ENCODE measurements around the gene CPT1A.
"Not testable (repeated sequence)": the region's sequence is repeated elsewhere in the genome, so short reads cannot be mapped to it uniquely, and the experiment has no call there.

The CPT1A gene
- 22.2 to 130 (median 62.0) reads per million in 18 experiments for total RNA-seq

- DNase-seq = peak; percentile 57 to 79
Observed at GRCh38 chr11:68841718-68842426, at the start of gene CPT1A. TSS of gene CPT1A (minus strand) at chr11:68841916. CDS start at chr11:68815474, 26,442 bp downstream.

DNA sequence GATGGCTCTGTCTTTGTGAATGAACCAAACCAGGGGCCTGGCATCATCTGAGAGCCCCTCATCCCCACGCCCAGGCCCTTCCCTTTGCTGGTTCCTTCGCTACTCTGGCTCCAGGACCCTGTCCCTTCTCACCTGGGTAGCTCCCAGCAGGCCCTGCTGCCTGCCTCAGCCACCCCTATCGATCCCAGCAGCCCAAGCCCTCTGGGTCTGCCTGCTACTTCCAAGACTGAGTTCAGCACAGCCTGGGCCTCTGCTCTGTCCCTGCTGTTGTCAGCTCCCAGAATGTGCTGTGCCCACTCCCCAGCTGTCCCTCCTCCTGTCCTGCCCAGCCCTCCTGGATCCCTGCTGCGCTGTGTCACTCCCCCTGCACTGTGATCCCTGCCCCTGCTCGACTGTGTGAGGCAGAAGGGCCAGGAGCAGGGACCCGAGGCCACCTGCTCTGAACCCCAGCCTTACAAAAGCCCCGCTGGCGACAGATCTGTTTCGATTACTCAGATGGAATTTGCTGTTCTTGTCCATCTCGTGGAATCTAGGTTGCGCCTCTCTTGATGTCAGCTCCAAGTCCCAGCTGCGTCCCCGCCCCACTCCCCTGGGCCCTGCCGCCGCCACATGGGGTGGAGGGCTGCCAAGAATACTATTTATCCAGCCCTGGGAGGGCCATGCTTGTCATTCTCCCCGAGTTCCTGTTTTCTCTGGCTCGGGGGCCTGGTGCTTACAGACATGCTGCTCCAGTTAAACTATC is 48.9 kb upstream of the CPT1A start:
- no peak for DNase-seq

- DNase-seq = no peak
Observed at GRCh38 chr11:68889948-68890446, 48.3 kb upstream of the CPT1A start.

GRCh38 chr11:68884827-68885226 is 43.1 kb upstream of the CPT1A start:
- not testable (repeated sequence) for DNase-seq

GRCh38 chr11:68882391-68882790 is 40.7 kb upstream of the CPT1A start:
- DNase-seq = no peak

DNA sequence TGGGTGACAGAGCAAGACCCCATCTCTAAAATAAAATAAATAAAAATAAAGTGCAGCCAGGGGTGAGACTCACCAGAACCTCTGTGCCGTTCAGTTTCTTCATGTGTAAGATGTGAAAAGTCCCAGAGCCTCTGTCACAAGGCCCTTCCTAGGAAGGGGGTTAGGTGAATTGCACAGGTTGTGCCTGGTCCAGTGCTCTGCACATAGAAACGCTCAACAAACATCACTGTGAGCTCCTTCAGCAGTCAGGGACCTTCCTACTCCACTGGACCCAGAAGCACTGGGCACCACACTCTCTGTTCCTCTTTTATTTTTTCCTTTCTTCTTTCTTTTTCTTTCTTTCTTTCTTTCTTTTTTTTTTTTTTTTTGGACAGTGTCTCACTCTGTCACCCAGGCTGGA is 39.6 kb upstream of the CPT1A start:
- no peak for DNase-seq

DNA sequence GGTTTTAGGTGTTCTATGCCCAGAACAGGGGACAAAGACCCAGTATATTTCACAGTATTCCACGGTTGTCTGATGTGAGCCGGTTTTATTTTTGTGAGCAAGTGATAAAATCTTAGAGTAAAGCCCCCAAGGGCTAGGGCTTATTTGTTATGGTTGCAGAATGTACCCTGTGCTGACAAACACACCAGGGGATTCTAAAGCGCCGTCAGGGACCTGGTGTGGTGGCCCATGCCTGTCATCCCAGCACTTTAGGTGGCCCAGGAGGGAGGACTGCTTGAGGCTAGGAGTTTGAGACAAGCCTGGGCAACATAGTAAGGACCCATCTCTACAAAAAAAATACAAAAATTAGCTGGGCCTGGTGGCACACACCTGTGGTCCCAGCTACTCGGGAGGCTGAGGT is 39.1 kb upstream of the CPT1A start:
- no peak for DNase-seq

DNA sequence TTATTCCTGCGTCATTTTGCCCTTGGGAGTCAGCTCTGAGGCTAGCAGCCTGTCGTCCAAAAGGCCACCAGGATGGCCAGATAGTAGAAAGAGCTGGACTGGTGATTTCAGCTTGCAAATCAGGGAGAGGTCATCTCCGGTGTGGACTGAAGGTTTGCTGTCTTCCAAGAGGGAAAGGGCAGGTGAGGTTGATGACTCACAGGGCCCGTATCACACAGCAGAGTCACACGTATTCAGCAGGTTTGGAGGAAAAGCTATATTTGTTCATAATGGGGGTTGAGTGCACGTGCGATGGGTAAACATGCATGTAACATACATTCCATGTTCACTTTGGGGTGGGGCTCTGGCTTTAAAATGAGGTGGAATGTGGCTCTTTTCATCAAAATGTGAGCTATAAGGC is 36.3 kb upstream of the CPT1A start:
- no peak for DNase-seq

DNA sequence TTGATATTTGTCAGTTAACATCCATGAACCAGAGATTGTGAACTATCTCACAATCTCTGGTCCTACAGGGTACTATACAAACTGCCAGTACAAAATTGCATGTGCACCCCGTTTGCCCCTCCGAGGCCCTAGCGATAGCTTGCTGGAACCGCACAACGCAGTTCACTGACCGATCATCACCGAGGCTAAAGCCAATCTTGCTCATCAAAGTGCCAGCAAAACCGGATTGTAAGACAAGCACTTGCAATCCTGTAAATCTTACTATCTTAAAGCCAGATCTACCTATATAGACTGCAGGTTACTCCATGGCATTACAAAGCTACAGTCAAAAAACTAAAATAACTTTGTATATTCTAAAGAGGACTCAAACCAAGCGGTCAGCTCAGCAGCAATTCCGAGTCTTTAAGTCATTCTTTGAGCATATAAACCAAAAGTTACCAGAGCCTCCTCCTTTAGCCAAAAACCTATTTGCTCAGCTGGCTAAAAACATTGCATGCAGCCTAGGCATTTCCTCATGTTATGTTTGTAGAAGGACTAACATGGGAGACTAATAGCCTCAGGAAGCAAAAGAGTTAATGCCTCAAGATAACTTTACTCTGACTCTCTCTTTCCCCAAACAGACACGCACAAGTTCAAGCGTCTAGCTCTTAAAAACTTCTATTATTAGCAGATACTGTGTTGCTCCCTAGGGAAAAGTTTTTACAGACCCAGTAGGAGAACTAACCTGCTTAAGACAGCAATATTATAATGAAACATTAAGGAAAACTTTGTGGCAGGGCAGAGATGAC is 30.7 kb upstream of the CPT1A start:
- no peak for DNase-seq

DNA sequence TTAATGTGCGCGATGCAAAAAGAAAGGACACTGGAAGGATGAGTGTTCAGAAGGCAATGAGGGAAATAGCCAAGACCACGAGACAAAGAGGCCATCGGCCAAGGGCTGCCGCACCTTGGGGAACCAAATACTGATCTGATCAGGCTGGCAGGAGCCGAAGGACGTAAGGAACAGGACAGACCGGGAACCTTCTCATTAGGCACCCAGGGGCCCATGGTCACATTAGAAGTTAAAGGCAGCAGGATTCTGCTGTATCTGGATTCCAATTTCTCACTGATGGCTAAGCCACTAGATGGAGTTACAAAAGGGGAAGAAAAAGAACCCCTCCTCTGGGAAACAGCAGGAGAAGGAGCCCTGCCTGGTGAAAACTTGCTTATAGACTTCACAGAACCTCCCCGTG is 28.8 kb upstream of the CPT1A start:
- DNase-seq = peak; percentile 13 to 15

GRCh38 chr11:68868221-68868835 is 26.6 kb upstream of the CPT1A start:
- DNase-seq = no peak

DNA sequence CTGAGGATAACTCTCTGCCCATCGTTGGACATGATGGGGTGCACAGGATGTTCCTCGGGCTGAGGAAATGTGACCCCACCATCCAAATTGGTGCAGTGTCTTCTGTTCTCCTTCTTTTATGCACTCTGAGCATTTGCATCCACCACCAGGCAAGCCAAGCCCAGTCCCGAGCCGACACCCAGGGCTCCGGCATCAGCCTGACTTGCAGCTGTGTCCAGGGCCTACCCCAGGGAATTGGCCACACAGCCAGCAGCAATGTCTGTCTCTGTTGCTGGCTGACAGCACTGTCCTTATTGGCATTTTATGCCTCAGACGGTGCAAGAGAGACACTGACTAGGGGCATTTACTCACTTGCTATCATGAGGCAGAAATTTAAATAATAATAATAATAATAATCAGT is 25.4 kb upstream of the CPT1A start:
- no peak for DNase-seq

- DNase-seq = no peak
Observed at GRCh38 chr11:68865241-68865640, 23.5 kb upstream of the CPT1A start.

DNA sequence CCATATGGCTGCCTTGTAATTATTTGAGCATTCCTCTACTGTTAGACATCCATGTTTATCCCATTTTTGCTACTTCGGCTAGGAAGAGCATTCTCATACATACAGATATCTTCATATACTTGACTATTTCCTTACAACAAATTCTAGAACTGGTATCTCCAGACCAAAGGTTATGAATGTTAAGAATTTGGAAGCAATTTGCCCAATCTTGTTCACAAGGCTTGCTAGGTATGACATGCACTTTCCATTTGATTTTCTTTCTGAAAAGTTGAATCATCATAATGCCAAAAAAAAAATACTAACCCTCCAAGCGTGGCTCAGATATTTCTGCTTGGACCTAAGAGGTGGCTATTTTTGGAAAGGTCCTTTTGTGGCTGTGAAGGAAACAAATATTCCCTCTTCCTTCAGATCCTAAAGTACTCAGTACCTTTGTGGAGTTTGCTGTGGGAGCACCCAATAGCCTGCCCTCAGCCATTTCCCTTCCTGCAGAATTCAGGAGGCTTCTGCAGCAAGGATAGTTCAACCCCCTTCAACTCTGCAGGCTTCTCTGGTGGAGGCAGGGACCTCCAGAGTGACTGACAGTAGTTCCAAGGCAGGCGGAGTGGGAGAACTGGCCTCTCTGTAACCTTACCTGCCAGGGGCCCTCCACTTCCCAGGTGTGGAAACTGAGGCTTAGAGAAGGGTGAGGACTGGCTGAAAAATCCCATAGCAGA is 22.0 kb upstream of the CPT1A start:
- DNase-seq = no peak

DNA sequence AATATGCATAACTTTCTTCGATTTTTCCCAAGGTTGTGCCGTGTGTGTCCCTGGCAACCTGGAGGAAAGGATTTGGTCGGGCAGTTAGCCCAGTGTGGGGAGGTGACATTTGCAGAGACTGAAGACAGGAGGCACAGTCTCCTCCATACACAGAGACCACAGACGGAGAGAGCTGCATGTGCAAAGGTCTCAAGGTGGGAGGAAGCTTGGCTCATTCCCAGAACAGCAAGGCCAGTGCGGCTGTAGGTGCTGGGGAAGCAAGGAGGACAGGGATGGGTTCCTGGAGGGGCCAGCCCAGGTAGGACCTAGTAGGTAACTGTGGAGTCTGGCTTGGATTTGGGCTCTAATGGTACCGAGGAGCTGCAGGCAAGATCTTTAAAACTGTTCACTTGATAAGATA is 20.7 kb upstream of the CPT1A start:
- no peak for DNase-seq

- no peak for DNase-seq
Observed at GRCh38 chr11:68859123-68859522, 17.4 kb upstream of the CPT1A start.

GRCh38 chr11:68857037-68857586 is 15.4 kb upstream of the CPT1A start:
- no peak for DNase-seq

GRCh38 chr11:68856425-68857030 is 14.8 kb upstream of the CPT1A start:
- not testable (repeated sequence) for DNase-seq

- DNase-seq = peak; percentile 48 to 73
Observed at GRCh38 chr11:68855205-68855981, 13.7 kb upstream of the CPT1A start.

DNA sequence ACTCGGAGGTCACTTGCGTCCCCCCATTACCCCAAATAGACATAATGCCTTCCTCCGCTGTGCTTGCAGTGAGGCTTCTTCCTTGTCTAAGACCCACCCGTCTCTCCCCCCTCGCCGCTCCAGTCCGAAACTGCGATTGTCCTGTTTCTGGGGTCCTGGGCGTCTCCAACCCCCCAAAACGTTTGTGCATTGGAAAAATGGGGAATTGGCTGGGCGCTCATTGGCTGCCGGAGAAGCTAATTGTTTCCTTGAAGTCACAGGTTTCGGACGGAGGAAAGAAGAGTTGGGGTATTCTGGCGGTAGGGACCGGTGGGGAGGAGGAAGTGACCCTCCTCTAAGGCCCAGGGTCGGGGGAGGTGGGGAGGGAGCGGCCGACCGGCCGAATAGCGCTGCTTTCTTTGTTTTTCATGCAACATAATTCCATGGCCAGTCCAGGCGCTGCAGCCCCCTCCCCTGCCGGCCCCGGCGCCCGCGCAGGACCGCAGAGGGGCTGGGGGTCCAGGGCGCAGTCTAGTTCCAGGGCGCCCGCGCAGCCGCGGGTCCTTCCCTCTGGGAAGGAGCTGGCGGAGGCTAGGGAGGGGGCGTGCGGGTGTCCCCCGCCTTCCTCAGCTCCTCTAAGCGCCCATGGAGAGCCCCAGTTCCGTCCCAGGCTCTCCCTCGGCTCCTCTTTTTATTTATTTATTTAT is 12.7 kb upstream of the CPT1A start:
- no peak for DNase-seq

All from inflammatory macrophage (primary cell).